ENCODE data around the gene DIABLO. TPM values are rescaled to one million over a fixed set of nuclear protein-coding genes. Genes with fewer than 3 reads are reported as not detected.
"Not testable (repeated sequence)": the region's sequence is repeated elsewhere in the genome, so short reads cannot be mapped to it uniquely, and the experiment has no call there.

DIABLO gene
- total RNA-seq: 45.9 and 48.1 TPM in 2 replicates

- intact Hi-C loops (cut with micrococcal nuclease): loop anchor here (1.0 to 5.0 kb wide), 8 partner anchors 18 to 874 kb away; partner anchors contain the start of genes ANAPC5, DENR, KNTC1 and MLXIP
These were observed at the start of gene DIABLO for GRCh38 chr12:122225683-122226365. TSS of gene DIABLO (minus strand) at chr12:122226052. CDS start at chr12:122226014, 38 bp downstream.

- intact Hi-C loops (cut with micrococcal nuclease): no loop called here
These were observed 49.6 kb upstream of the DIABLO start for GRCh38 chr12:122275459-122275858.

GRCh38 chr12:122266230-122266901 is 40.5 kb upstream of the DIABLO start, which contains the start of gene VPS33A:
TSS of gene VPS33A (minus strand) at chr12:122266494. CDS start at chr12:122266408, 86 bp downstream.
- intact Hi-C loops (cut with micrococcal nuclease): loop anchor here (1.0 to 10.0 kb wide), 4 partner anchors 22 to 236 kb away; partner anchors contain the start of genes DIABLO and ZCCHC8

GRCh38 chr12:122265886-122266229 is 40.0 kb upstream of the DIABLO start:
- intact Hi-C loops (cut with micrococcal nuclease): loop anchor here (1.0 to 10.0 kb wide), 4 partner anchors 22 to 236 kb away; partner anchors contain the start of genes DIABLO and ZCCHC8

- intact Hi-C loops (cut with micrococcal nuclease): loop anchor here (5.0 to 10.0 kb wide), 2 partner anchors 89 to 237 kb away; partner anchors contain the start of gene ZCCHC8
These were observed 39.6 kb upstream of the DIABLO start for GRCh38 chr12:122265476-122265875.

GRCh38 chr12:122260735-122261134 is 34.9 kb upstream of the DIABLO start:
- intact Hi-C loops (cut with micrococcal nuclease): loop anchor here (10.0 kb wide), 1 partner anchor 94 kb away; no protein-coding TSS in a partner anchor

- intact Hi-C loops (cut with micrococcal nuclease): not testable (repeated sequence)
These were observed 33.1 kb upstream of the DIABLO start for GRCh38 chr12:122258939-122259338.

GRCh38 chr12:122258462-122258861 is 32.6 kb upstream of the DIABLO start:
- intact Hi-C loops (cut with micrococcal nuclease): not testable (repeated sequence)

- intact Hi-C loops (cut with micrococcal nuclease): no loop called here
These were observed 24.7 kb upstream of the DIABLO start for GRCh38 chr12:122250536-122250935.

GRCh38 chr12:122250047-122250446 is 24.2 kb upstream of the DIABLO start:
- intact Hi-C loops (cut with micrococcal nuclease): no loop called here

GRCh38 chr12:122245553-122245952 is 19.7 kb upstream of the DIABLO start:
- intact Hi-C loops (cut with micrococcal nuclease): no loop called here

GRCh38 chr12:122244565-122245371 is 18.9 kb upstream of the DIABLO start:
- intact Hi-C loops (cut with micrococcal nuclease): loop anchor here (1.0 kb wide), 2 partner anchors 18 to 22 kb away; partner anchors contain the start of genes DIABLO and VPS33A

- intact Hi-C loops (cut with micrococcal nuclease): loop anchor here (1.0 kb wide), 2 partner anchors 18 to 22 kb away; partner anchors contain the start of genes DIABLO and VPS33A
These were observed 18.1 kb upstream of the DIABLO start for GRCh38 chr12:122243965-122244364.

GRCh38 chr12:122238861-122239260 is 13.0 kb upstream of the DIABLO start:
- intact Hi-C loops (cut with micrococcal nuclease): no loop called here

- intact Hi-C loops (cut with micrococcal nuclease): no loop called here
These were observed 9.9 kb upstream of the DIABLO start for GRCh38 chr12:122235741-122236140.

GRCh38 chr12:122232691-122233090 is 6.8 kb upstream of the DIABLO start:
- intact Hi-C loops (cut with micrococcal nuclease): no loop called here

- intact Hi-C loops (cut with micrococcal nuclease): no loop called here
These were observed 4.9 kb upstream of the DIABLO start for GRCh38 chr12:122230798-122231197.

GRCh38 chr12:122228092-122228491 is 2.2 kb upstream of the DIABLO start:
- intact Hi-C loops (cut with micrococcal nuclease): loop anchor here (5.0 kb wide), 2 partner anchors 391 to 876 kb away; partner anchors contain the start of gene ANAPC5

GRCh38 chr12:122227341-122227740 is 1.5 kb upstream of the DIABLO start:
- intact Hi-C loops (cut with micrococcal nuclease): loop anchor here (5.0 kb wide), 2 partner anchors 390 to 875 kb away; partner anchors contain the start of gene ANAPC5

GRCh38 chr12:122226366-122227125 is 694 bp upstream of the DIABLO start:
- intact Hi-C loops (cut with micrococcal nuclease): loop anchor here (1.0 to 5.0 kb wide), 8 partner anchors 18 to 874 kb away; partner anchors contain the start of genes ANAPC5, DENR, KNTC1 and MLXIP
